GM12865 (cell line): ENCODE results near the gene IFT43.

Experiments
- DNase-seq: peaks from one replicate; pipeline ENCODE4 v3.0.0; 2010; ENCODE audit warnings: low read depth
- H3K4me3 ChIP-seq: 2 replicates; pipeline ENCODE4 v1.5.1; 2011; ENCODE audit warnings: mild to moderate bottlenecking, low read depth, low read length, control low read depth
- TF ChIP-seq, protein P1 (sequence below): IDR thresholded peaks from 2 replicates; pipeline ENCODE4 v1.5.1; 2011; ENCODE audit warnings: low read length, control low read depth, low read depth, inconsistent platforms; ENCODE audit not compliant: insufficient read depth; ENCODE audit errors: missing control alignments

The IFT43 gene

DNA sequence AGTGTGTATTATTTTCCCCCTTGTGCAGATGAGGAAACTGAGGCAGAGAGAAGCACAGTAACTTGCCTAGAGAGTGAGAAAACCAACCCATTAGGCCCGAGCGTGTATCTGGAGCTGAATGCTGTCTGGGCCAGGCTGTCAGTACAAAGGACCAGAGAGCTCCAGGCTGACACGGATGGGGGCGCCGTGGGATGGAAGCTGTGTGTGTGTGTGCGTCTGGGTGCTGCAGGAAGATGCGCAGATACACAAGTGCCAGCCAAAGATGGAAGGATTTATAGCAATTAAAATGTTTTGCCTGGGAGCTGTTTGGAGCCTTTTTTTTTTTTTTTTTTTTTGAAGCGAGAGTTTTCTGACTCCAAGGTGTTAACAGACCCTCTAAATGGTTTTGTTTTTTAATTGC is 112.5 kb downstream of the IFT43 start:
- H3K4me3 ChIP-seq, result no peak overlapping the region
- DNase-seq, result no peak
- TF ChIP-seq, protein P1, sequence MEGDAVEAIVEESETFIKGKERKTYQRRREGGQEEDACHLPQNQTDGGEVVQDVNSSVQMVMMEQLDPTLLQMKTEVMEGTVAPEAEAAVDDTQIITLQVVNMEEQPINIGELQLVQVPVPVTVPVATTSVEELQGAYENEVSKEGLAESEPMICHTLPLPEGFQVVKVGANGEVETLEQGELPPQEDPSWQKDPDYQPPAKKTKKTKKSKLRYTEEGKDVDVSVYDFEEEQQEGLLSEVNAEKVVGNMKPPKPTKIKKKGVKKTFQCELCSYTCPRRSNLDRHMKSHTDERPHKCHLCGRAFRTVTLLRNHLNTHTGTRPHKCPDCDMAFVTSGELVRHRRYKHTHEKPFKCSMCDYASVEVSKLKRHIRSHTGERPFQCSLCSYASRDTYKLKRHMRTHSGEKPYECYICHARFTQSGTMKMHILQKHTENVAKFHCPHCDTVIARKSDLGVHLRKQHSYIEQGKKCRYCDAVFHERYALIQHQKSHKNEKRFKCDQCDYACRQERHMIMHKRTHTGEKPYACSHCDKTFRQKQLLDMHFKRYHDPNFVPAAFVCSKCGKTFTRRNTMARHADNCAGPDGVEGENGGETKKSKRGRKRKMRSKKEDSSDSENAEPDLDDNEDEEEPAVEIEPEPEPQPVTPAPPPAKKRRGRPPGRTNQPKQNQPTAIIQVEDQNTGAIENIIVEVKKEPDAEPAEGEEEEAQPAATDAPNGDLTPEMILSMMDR, result no peak

DNA sequence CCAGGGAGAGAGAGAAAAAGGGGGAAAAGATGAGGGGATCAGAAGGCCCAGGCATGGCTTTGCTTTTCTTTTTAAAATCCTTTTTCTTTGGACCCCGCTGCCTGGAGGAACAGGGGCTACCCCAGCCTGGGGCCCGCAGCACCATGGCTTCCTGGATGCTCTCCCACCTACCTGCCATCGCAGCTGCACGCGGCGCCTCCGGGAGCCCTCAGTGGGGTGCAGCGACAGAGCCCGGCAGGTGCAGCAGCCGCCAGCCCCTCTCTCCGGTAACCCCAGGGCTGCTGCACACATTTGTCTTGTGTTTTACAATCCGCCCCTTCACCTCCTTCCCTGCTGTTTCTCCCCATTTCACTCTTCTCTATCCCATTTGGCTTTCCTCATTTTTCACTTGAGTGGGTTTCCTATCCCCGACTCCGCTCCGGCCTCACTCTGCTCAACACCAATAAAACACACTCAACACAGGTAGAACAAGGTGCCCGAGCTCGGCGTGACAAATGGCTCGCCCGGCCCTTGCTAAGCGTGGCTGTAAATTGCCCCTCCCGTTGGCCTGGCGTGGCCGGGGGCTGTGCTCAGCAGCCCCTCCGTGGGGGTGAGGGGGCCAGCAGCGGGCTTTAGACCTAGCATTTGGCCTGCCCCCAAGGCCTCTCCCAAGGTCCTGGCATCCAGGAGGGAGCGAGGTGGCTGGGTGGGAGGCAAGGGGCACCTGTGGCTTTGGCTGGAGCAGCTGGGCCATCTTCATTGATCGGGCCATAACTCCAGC is 113.5 kb downstream of the IFT43 start:
- H3K4me3 ChIP-seq, result no peak overlapping the region
- no peak for DNase-seq

DNA sequence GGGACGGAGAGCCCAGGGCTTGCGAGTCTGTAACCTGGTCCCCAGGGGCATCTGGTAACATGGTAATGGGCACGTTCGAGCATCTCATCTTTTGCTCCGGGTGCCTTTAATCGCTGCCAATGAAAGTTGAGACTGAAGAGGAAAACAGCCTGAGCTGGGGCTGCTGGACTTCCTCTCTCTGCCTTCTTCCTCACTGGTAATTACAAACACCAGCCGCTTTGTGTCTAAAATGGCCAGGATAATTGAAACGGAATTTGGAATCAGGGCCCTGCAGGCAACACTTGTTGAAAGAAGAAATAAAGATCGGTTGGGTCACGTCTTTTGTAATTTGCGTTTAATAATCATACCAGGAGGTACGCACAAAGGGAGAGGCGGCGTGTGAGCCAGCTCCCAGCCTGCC is 114.7 kb downstream of the IFT43 start:
- TF ChIP-seq, protein P1, result no peak
- no peak overlapping the region for H3K4me3 ChIP-seq
- no peak for DNase-seq

More for the DNA sequence above, 113.5 kb downstream of the IFT43 start:
- TF ChIP-seq, protein P1, result no peak

DNA sequence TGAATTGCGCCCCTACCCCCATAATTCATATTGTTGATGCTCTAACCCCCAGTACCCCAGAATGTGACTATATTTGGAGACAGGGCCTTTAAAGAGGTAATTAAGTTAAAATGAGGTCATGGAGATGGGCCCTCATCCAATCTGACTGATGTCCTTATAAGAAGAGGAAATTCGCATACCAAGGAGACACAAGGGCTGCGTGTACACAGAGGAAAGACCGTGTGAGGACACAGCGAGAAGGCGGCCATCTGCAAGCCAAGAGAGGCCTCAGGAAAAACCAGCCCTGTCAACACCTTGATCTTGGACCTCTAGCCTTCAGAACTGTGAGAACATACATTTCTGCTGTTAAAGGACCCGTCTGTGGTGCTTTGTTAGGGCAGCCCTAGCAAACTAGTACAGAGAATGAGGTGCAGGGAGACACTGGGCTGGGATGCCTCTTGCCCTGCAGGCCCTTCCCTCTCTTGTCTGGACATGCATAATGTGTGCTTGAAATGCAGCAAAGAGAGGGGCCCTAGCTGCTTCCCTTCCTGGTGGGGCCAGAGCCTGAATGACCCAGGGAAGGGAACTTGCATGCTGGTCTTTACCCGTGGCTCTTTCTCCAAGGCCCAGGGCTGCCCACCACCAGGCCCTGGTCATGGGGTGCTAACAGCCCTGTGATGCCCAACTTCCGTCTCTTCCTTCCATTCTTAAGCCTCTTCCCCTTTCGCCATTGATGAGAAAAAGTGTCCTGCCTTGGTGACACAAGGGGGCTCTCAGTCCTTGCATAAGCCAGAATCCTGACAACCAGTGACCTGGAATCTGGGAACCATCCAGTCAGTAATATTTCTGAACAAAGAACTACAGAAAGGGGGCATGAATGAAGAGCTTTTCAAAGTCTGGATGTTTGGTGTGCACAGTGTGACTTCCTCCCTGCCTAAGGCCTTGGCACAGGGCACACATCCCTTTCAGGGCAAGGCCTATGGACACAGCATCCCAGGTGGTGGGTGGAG is 116.1 kb downstream of the IFT43 start:
- no peak for DNase-seq
- TF ChIP-seq, protein P1, result no peak
- H3K4me3 ChIP-seq, result no peak overlapping the region

DNA sequence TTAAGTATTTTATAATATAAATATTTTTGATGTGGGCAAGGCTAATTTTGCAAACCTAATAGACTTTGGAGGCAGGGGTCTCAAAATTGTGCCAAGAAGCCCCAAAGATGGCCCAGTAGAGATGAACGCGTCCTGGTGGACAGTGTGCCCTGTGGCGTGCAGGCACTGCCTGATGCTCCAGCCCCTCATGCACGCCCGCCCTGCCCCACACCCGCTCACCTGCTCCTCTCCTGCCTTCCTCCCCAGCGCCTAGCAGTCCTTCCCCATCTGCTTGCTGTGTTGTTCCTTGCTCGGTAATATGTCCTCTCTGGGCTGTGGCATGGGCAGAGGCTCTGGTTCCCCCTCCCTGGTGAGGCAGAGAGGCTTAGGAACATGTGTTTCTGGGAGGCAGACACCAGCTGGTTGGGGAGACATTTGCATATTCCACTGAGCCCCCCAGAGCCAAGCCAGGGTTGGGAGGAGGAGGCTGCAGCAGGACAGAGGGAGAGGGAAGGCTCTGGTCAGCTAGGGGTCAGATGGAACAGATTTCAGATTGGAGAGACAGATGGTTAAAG is 119.3 kb downstream of the IFT43 start:
- H3K4me3 ChIP-seq, result no peak overlapping the region
- TF ChIP-seq, protein P1, result no peak
- no peak for DNase-seq

DNA sequence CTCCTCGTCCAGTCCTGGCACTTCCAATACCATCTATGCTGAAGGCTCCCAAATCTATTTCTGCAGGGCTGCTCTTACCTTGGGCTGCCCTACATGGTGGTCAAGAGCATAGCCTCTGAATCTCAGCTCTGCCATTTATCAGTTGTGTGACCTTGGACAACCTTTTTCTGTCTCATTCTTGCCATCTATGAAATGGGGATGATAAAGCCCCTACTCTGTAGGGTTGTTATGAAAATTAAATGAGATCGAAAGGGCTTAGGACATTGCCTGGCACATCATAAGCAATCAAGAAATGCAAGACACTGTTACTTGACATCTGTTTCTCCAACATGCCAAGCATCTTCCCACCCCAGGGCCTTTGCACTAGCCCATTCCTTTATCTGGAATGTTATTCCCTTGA is 120.6 kb downstream of the IFT43 start:
- no peak overlapping the region for H3K4me3 ChIP-seq
- DNase-seq, result no peak
- TF ChIP-seq, protein P1, result no peak
